HCEC 1CT (cell line): ENCODE data around the gene BANK1.
"Not testable (repeated sequence)": the region's sequence is repeated elsewhere in the genome, so short reads cannot be mapped to it uniquely, and the experiment has no call there.

ENCODE experiments used
- DNase-seq: peaks from one replicate; pipeline ENCODE4 v3.0.0-alpha.2; 2017

The BANK1 gene

GRCh38 chr4:101824500-101824899 lies 34.0 kb downstream of the BANK1 start:
- no peak for DNase-seq

GRCh38 chr4:101825953-101826352 lies 35.4 kb downstream of the BANK1 start:
- no peak for DNase-seq

- no peak for DNase-seq
Observed at GRCh38 chr4:101831816-101832215, 41.3 kb downstream of the BANK1 start.

- DNase-seq, result no peak
Observed at GRCh38 chr4:101833480-101833879, 43.0 kb downstream of the BANK1 start.

GRCh38 chr4:101835121-101835904 lies 44.8 kb downstream of the BANK1 start:
- DNase-seq, result peak; percentile 34

GRCh38 chr4:101843054-101843453 lies 52.5 kb downstream of the BANK1 start:
- no peak for DNase-seq

- DNase-seq, result no peak
Observed at GRCh38 chr4:101846550-101846949, 56.0 kb downstream of the BANK1 start.

- DNase-seq, result no peak
Observed at GRCh38 chr4:101850698-101851097, 60.2 kb downstream of the BANK1 start.

- no peak for DNase-seq
Observed at GRCh38 chr4:101851672-101852071, 61.1 kb downstream of the BANK1 start.

- DNase-seq, result no peak
Observed at GRCh38 chr4:101853028-101853427, 62.5 kb downstream of the BANK1 start.

GRCh38 chr4:101853691-101854090 lies 63.2 kb downstream of the BANK1 start:
- no peak for DNase-seq

- no peak for DNase-seq
Observed at GRCh38 chr4:101855239-101855638, 64.7 kb downstream of the BANK1 start.

GRCh38 chr4:101856149-101856548 lies 65.6 kb downstream of the BANK1 start:
- no peak for DNase-seq

GRCh38 chr4:101857176-101857575 lies 66.6 kb downstream of the BANK1 start:
- DNase-seq, result no peak

- DNase-seq, result no peak
Observed at GRCh38 chr4:101858641-101859040, 68.1 kb downstream of the BANK1 start.

- DNase-seq, result no peak
Observed at GRCh38 chr4:101862595-101862994, 72.1 kb downstream of the BANK1 start.

GRCh38 chr4:101864660-101865059 lies 74.1 kb downstream of the BANK1 start:
- DNase-seq, result no peak

- DNase-seq, result peak; percentile 12
Observed at GRCh38 chr4:101865501-101866062, 75.1 kb downstream of the BANK1 start.

GRCh38 chr4:101870874-101871273 lies 80.3 kb downstream of the BANK1 start:
- no peak for DNase-seq

- DNase-seq, result no peak
Observed at GRCh38 chr4:101871962-101872676, 81.6 kb downstream of the BANK1 start.

GRCh38 chr4:101885574-101885973 lies 95.0 kb downstream of the BANK1 start:
- DNase-seq, result no peak

- no peak for DNase-seq
Observed at GRCh38 chr4:101886826-101887225, 96.3 kb downstream of the BANK1 start.

GRCh38 chr4:101888472-101888871 lies 97.9 kb downstream of the BANK1 start:
- no peak for DNase-seq

- DNase-seq, result not testable (repeated sequence)
Observed at GRCh38 chr4:101905527-101905926, 115.0 kb downstream of the BANK1 start.
